Keratinocyte (primary cell): Measurements from ENCODE around the gene MINPP1.
"Not testable (repeated sequence)": the region's sequence is repeated elsewhere in the genome, so short reads cannot be mapped to it uniquely, and the experiment has no call there.

Experiments used
- EZH2 ChIP-seq: IDR thresholded peaks from one replicate; pipeline ENCODE4 v1.6.1; 2012; ENCODE audit warnings: inconsistent platforms, mild to moderate bottlenecking, low read length, moderate library complexity
- TF ChIP-seq, protein P1 (sequence below), 3 experiments: IDR thresholded peaks in 1 of 3; conservative IDR thresholded peaks in 1 of 3; optimal IDR thresholded peaks in 1 of 3; 2 replicates in 2 of 3; 3 replicates in 1 of 3; pipeline versions ENCODE3 to v1.5.1; 2011; ENCODE audit warnings: low read length in 3 of 3, mild to moderate bottlenecking in 3 of 3, moderate library complexity in 2 of 3, control low read depth in 1 of 3, inconsistent platforms in 1 of 3; ENCODE audit not compliant: insufficient read depth in 2 of 3; ENCODE audit errors: extremely low read depth in 1 of 3

DNA sequence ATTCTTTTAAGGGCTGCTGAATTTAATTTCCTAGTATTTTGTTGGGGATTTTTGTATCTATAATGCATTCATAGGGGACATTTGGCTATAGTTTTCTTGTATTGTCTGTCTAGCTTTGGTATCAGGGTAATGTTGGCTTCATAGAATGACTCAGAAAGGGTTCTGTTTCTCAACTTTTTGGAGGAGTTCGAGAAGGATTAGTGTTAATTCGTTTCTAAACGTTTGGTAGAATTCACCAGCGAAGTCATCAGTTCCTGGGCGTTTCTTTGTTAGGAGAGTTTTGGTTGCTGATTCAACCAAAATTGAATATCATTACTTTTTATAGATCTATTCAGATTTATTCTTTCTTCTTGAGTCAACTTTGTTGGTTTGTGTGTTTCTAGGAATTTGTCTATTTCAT is 9.2 kb upstream of the MINPP1 start:
- TF ChIP-seq, protein P1, sequence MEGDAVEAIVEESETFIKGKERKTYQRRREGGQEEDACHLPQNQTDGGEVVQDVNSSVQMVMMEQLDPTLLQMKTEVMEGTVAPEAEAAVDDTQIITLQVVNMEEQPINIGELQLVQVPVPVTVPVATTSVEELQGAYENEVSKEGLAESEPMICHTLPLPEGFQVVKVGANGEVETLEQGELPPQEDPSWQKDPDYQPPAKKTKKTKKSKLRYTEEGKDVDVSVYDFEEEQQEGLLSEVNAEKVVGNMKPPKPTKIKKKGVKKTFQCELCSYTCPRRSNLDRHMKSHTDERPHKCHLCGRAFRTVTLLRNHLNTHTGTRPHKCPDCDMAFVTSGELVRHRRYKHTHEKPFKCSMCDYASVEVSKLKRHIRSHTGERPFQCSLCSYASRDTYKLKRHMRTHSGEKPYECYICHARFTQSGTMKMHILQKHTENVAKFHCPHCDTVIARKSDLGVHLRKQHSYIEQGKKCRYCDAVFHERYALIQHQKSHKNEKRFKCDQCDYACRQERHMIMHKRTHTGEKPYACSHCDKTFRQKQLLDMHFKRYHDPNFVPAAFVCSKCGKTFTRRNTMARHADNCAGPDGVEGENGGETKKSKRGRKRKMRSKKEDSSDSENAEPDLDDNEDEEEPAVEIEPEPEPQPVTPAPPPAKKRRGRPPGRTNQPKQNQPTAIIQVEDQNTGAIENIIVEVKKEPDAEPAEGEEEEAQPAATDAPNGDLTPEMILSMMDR (optimal IDR thresholded peaks at IDR 0.05 in 1 of 3, IDR thresholded peaks at IDR 0.05 in 1 of 3, conservative IDR thresholded peaks at IDR 0.05 in 1 of 3; ENCODE audit: extremely low read depth in 1 of 3, insufficient read depth in 2 of 3, low read length in 3 of 3) = not testable (repeated sequence)
- not testable (repeated sequence) for TF ChIP-seq EZH2
